ENCODE measurements around the gene WDR49. TPM values are rescaled to one million over a fixed set of nuclear protein-coding genes. Genes with fewer than 3 reads are reported as not detected.
"Not testable (repeated sequence)": the region's sequence is repeated elsewhere in the genome, so short reads cannot be mapped to it uniquely, and the experiment has no call there.

Gene WDR49
- total RNA-seq, 1 donor from 2014 or later, result 0.32 TPM

DNA sequence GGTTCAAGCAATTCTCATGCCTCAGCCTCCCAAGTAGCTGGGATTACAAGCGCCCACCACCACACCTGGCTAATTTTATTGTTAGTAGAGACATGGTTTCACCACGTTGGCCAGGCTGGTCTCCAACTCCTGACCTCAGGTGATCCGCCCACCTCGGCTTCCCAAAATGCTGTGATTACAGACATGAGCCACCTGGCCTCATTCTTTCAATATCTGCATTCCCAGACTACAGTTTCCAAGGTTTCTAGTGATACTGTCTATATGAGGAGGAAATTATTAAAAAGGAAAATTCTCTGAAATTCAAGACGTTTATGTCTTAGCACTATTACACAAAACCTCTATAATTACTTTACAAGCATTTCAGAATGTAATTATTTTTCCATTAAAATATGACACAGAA, 39.5 kb downstream of the WDR49 start:
- DNase-seq (ENCODE audit: low spot score), result not testable (repeated sequence)

DNA sequence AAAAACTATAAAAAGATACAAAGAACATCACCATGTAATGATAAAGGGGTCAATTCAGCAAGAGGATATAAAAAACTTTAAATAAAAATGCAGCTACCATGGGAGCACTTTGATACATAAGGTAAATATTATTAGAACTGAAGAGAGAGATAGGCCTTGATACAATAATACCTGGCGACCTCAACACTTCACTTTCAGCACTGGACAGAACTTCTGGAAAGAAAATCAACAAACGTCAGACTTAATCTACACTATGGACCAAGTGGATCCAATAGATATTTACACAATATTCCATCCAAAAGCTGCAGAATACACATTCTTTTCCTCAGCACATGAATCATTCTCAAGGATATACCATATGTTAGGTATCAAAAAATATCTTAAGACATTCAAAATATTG, 42.0 kb downstream of the WDR49 start:
- no peak for DNase-seq (ENCODE audit: low spot score)

- DNase-seq (ENCODE audit: low spot score), result no peak
Measured at GRCh38 chr3:167609156-167609555, 44.6 kb downstream of the WDR49 start.

GRCh38 chr3:167606836-167607235, 46.9 kb downstream of the WDR49 start:
- no peak for DNase-seq (ENCODE audit: low spot score)

GRCh38 chr3:167605871-167606270, 47.9 kb downstream of the WDR49 start:
- DNase-seq (ENCODE audit: low spot score), result no peak

DNA sequence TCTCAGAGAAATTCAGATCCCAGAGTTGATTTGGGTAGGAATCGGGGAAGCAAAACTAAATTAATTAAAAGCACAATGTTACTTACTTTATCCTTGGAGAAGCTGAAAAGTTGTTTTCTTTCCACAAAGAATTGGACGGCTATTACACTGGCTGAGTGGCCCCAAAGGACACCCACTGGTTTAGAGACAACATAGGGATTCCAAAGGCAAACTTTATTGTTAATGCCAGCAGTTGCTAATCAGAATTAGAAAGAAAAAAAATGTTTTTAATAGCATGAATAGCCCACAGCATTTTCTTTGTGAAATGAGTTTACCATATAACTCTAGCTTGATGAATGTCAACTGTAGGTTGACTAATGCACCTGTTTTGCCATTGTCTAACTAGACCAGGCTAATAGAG, 51.7 kb downstream of the WDR49 start:
- no peak for DNase-seq (ENCODE audit: low spot score)

DNA sequence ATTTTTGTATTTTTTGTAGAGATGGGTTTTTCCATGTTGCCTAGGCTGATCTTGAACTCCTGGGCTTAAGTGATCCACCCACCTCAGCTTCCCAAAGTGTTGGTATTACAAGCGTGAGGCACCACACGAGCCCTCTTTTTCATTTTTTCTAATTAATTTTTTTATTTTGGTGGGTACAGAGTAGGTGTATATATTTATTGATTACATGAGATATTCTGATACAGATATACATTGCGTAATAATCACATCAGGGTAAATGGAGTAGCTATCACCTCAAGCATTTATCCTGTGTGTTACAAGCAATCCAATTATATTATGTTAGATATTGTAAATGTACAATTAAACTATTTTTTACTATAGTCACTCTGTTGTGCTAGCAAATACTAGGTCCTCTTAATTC, 66.1 kb downstream of the WDR49 start:
- DNase-seq (ENCODE audit: low spot score), result no peak

GRCh38 chr3:167575000-167575600, 78.6 kb downstream of the WDR49 start:
- no peak for DNase-seq (ENCODE audit: low spot score)

DNA sequence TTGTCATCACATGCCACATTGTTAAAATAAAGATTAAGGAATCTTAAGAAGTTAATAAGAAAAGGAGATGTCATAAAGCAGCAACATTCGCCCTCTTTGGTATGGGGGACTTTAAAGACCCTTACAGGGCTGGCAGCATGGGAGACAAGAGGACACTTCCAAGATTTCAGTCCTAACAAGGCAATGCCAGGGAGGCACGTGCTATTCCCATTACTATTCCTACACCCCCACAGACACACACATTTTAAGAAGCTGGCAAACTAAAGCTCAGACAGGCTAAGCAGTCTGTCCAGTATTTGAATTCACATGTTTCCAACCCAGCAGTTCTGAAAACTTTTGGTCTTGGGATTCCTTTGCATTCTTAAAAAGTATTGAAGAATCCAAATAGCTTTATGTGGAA, 80.8 kb downstream of the WDR49 start:
- no peak for DNase-seq (ENCODE audit: low spot score)

DNA sequence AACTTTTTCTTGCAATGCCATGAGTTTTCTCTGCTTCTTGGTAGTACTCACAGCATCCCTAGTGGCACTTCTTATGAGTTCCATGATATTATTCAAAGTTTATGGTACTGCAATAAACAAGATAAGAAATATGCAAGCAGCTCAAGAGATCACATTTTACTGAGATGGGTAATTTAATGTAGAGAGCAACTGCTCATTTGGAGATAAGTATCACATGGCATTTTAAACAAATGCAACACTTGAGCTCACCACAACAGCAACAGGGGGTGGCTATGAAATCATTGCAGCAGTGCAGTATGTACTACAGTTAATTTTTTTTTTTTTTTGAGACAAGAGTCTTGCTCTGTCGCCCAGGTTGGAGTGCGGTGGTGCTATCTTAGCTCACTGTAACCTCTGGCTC, 85.1 kb downstream of the WDR49 start:
- DNase-seq (ENCODE audit: low spot score), result no peak

DNA sequence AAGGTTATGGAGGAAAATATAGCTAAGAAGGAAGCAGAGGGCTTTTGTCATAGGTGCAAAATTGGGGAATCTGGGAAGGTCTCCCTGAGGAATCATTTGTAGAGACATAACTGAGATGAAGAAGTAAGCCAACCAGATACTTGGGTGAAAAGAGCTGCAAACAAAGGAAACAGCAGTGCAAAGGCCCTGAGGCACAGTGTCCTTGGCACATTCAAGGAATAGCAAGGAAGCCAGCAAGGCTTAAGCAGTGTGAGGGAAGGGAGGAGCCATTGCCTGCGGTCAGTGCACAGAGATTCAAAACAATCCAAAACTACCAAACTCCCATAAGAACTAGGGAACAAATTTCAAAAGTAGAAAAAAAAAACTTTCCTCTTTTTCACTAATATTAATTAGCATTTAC, 88.3 kb downstream of the WDR49 start:
- DNase-seq (ENCODE audit: low spot score), result no peak

GRCh38 chr3:167564612-167565011, 89.1 kb downstream of the WDR49 start:
- no peak for DNase-seq (ENCODE audit: low spot score)

GRCh38 chr3:167559924-167560323, 93.8 kb downstream of the WDR49 start:
- no peak for DNase-seq (ENCODE audit: low spot score)

DNA sequence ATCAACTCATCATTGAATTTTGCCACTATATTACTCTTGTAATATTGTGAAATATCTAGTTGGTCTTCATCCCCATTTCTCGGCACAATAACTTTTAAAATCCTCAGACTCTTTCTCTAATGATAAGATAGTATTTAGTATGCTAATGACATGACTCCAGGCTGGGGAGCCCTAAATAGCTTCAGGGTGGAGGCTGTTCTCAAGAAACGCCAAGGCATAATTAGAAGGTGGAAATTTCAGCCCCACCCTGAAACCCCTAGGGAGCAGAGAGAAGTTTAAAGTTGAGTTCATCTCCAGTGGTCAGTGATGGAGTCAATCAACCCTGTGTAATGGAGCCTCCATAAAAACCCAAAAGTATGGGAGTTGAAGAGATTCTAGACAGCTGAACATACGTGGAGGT, 98.8 kb downstream of the WDR49 start:
- DNase-seq (ENCODE audit: low spot score), result no peak

DNA sequence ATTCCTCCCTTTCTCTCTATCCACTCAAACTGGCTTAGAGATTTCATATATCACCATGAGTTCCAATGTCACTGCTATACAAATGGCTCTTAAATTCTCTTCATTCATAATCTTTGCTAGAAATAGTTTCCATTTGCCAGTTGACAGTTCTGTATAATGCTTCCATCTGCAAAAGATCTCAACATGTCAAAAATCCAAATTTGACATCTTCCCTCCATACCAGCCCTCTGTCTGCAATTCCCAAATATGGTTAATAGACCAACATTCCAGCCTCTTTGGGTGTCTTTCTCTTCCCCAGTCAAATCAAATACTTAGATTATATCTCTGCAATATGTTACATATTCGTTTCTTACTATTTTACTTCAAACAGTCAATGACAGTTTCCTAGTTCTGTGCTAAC, 115.7 kb downstream of the WDR49 start:
- DNase-seq (ENCODE audit: low spot score), result no peak

GRCh38 chr3:167521006-167521355, 132.8 kb downstream of the WDR49 start:
- DNase-seq (ENCODE audit: low spot score), result no peak

DNA sequence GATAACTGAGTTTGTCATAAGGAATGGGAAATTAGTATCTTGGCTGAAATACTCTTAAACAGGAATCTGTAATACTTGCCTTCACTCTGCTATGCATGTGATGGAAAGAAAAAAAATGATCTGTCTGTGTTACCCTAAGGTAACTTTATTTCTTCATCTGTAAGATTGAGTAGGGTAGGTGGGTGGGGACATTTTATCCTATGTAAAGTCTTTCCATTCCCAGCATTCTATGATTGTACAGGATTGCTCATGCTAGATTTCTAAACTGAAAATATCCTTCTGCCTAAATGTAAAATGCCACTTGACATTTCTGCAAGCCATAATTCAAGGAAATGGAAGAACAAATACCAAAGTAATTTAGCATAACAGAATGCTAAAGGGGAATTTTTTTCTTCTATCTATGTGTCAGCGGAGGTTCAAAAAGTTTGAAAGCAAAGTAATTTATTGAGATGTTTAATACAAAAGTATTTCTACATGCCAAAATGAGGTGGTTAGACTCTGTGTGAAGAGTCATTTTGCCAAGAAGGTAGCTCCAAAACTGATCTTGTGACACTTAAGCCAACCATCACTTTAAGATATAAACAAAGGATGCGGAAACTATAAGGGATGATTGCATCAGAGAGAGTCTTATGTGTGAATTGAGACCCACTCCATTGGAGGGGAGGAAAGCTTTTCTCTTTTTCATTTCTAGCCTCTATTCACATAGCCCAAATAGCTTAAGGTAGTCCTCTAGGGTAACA, 133.3 kb downstream of the WDR49 start:
- DNase-seq (ENCODE audit: low spot score), result no peak

GRCh38 chr3:167507954-167508353, 145.8 kb downstream of the WDR49 start:
- DNase-seq (ENCODE audit: low spot score), result no peak

GRCh38 chr3:167502401-167502800, 151.3 kb downstream of the WDR49 start:
- DNase-seq (ENCODE audit: low spot score), result no peak

DNA sequence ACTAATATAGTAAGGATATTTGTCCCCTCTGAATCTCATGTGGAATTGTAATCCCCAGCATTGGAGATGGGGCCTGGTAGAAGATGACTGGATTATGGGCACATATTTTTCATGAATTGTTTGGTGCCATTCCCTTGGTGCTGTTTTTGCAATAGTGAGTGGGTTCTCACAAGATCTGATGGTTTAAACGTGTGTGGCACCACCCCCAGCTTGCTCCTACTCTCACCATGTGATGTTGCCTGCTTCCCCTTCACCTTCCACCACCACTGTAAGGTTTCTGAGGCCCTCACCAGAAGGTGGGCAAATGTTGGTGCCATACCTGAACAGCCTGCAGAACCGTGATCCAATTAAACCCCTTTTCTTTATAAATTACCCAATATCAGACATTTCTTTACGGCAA, 151.8 kb downstream of the WDR49 start:
- no peak for DNase-seq (ENCODE audit: low spot score)

DNA sequence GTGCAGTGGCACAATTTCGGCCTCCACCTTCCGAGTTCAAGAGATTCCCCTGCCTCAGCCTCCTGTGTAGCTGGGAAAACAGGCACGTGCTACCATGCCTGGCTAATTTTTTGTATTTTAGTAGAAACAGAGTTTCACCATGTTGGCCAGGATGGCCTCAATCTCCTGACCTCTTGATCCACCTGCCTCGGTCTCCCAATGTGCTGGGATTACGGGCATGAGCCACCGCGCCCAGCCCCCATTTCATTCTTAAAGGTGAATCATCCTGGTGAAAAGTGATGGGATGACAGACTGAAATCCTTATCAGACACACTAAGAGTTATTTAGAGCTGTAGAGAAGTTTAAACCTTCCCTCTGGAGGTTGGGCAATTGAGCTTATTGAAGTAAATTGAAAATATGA, 155.8 kb downstream of the WDR49 start:
- no peak for DNase-seq (ENCODE audit: low spot score)

DNA sequence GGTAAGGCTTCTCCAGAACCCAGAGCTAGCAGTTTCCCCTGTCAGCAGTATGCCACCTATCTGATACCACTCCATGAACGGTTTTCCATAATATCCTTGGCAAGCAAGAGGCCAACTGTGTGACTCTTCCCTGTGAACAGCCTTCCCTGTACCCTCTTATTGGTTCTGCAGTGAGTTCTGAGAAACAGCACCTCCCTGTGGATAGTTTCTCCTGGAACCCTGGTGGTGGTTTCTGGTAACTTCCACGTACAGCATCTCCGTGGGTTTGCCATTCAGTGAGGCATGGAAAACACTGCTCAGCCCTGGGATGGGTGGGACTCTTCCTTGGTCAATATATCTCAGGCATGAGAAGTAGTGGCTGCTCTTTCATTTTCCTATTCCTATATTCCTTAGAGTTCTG, 160.5 kb downstream of the WDR49 start:
- DNase-seq (ENCODE audit: low spot score), result no peak

- DNase-seq (ENCODE audit: low spot score), result no peak
Measured at GRCh38 chr3:167491621-167492020, 162.1 kb downstream of the WDR49 start.

- no peak for DNase-seq (ENCODE audit: low spot score)
Measured at GRCh38 chr3:167489571-167489970, 164.2 kb downstream of the WDR49 start.
